Measurements from ENCODE around the gene LHFPL4. TPM values are rescaled to one million over a fixed set of nuclear protein-coding genes. Genes with fewer than 3 reads are reported as not detected.
"Not testable (repeated sequence)": the region's sequence is repeated elsewhere in the genome, so short reads cannot be mapped to it uniquely, and the experiment has no call there.

Gene LHFPL4
- total RNA-seq, 1 donor from 2014 or later = 0.48 TPM

GRCh38 chr3:9542182-9542581 lies 11.4 kb downstream of the LHFPL4 start:
- no peak for DNase-seq (ENCODE audit: low spot score)

- no peak for DNase-seq (ENCODE audit: low spot score)
Observed at GRCh38 chr3:9536212-9536611, 17.4 kb downstream of the LHFPL4 start.

- no peak for DNase-seq (ENCODE audit: low spot score)
Observed at GRCh38 chr3:9534429-9534828, 19.2 kb downstream of the LHFPL4 start.

- DNase-seq (ENCODE audit: low spot score) = no peak
Observed at GRCh38 chr3:9525078-9525477, 28.5 kb downstream of the LHFPL4 start.

- no peak for DNase-seq (ENCODE audit: low spot score)
Observed at GRCh38 chr3:9514956-9515355, 38.7 kb downstream of the LHFPL4 start.

- DNase-seq (ENCODE audit: low spot score) = no peak
Observed at GRCh38 chr3:9514306-9514705, 39.3 kb downstream of the LHFPL4 start.

GRCh38 chr3:9512456-9513045 lies 41.1 kb downstream of the LHFPL4 start:
- no peak for DNase-seq (ENCODE audit: low spot score)

- DNase-seq (ENCODE audit: low spot score) = no peak
Observed at GRCh38 chr3:9508781-9509180, 44.8 kb downstream of the LHFPL4 start.

- no peak for DNase-seq (ENCODE audit: low spot score)
Observed at GRCh38 chr3:9507586-9508578, 45.7 kb downstream of the LHFPL4 start.

GRCh38 chr3:9503283-9503682 lies 50.3 kb downstream of the LHFPL4 start:
- DNase-seq (ENCODE audit: low spot score) = peak; percentile 57

GRCh38 chr3:9501226-9501625 lies 52.4 kb downstream of the LHFPL4 start:
- DNase-seq (ENCODE audit: low spot score) = no peak

- peak; percentile 35 for DNase-seq (ENCODE audit: low spot score)
Observed at GRCh38 chr3:9500108-9501050, 53.2 kb downstream of the LHFPL4 start.

GRCh38 chr3:9499455-9500107 lies 54.0 kb downstream of the LHFPL4 start:
- no peak for DNase-seq (ENCODE audit: low spot score)

GRCh38 chr3:9498781-9499180 lies 54.8 kb downstream of the LHFPL4 start:
- DNase-seq (ENCODE audit: low spot score) = no peak

- no peak for DNase-seq (ENCODE audit: low spot score)
Observed at GRCh38 chr3:9497821-9498565, 55.6 kb downstream of the LHFPL4 start.

- no peak for DNase-seq (ENCODE audit: low spot score)
Observed at GRCh38 chr3:9496893-9497292, 56.7 kb downstream of the LHFPL4 start.

GRCh38 chr3:9494036-9494435 lies 59.6 kb downstream of the LHFPL4 start:
- DNase-seq (ENCODE audit: low spot score) = not testable (repeated sequence)

- no peak for DNase-seq (ENCODE audit: low spot score)
Observed at GRCh38 chr3:9491506-9491905, 62.1 kb downstream of the LHFPL4 start.

GRCh38 chr3:9485248-9485647 lies 68.4 kb downstream of the LHFPL4 start:
- DNase-seq (ENCODE audit: low spot score) = no peak

- DNase-seq (ENCODE audit: low spot score) = no peak
Observed at GRCh38 chr3:9480265-9480664, 73.4 kb downstream of the LHFPL4 start.

GRCh38 chr3:9476935-9477334 lies 76.7 kb downstream of the LHFPL4 start:
- DNase-seq (ENCODE audit: low spot score) = no peak

All from umbilical cord (tissue), 2 donors.